Mammary epithelial cell (primary cell): Measurements from ENCODE around the gene DPH6.

ENCODE experiments used
- CTCF ChIP-seq, 2 donors: IDR thresholded peaks in 1 of 2; conservative IDR thresholded peaks in 1 of 2; 2 replicates each; pipeline ENCODE4 v1.5.1; 2011 to 2012; ENCODE audit warnings: inconsistent platforms in 2 of 2, low read length in 2 of 2, mild to moderate bottlenecking in 2 of 2, control low read depth in 1 of 2, low read depth in 1 of 2; ENCODE audit not compliant: insufficient read depth in 1 of 2; ENCODE audit errors: extremely low read depth in 1 of 2
- EZH2 ChIP-seq: IDR thresholded peaks from 2 replicates; pipeline ENCODE4 v1.6.1; 2012; ENCODE audit warnings: low read length, inconsistent platforms, borderline replicate concordance

DNA sequence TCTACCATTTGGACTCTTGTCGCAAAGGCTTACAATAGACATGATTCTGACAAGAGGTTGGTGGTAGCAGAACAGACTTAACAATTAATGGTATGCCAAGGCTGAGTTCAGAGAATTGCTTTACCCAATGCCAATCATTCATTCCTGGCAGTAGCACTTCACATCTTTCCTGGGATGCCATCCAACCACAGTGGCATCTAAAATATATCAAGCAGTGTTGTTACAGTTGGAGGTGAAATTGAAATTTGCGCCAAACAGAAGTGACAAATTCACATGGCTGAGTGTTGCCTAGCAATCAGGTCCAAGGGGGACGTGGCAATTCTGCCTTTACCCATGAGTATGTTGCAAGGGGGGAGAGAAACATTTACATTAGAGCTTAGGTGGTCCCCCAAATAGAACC is 21.0 kb upstream of the DPH6 start:
- TF ChIP-seq CTCF (conservative IDR thresholded peaks at IDR 0.05 in 1 of 2, IDR thresholded peaks at IDR 0.05 in 1 of 2; ENCODE audit: extremely low read depth in 1 of 2, insufficient read depth in 1 of 2, low read depth in 1 of 2, low read length in 2 of 2), result no peak
- no peak for TF ChIP-seq EZH2
